Kidney (tissue), 14 donors: ENCODE measurements around the gene RUNX1. TPM values are rescaled to one million over a fixed set of nuclear protein-coding genes. Genes with fewer than 3 reads are reported as not detected.

Experiments
- DNase-seq, 5 donors: peaks; one replicate each; pipeline ENCODE4 v3.0.0-alpha.2; 2013 to 2020
- FAIRE-seq: peaks from 2 replicates; lab custom pipeline; 2012; peaks lifted over from hg19 to GRCh38; lab: Jason Lieb, UNC
- H3K27ac ChIP-seq, 2 donors: one replicate each; pipeline ENCODE4 v1.7.0; 2013; ENCODE audit warnings: low read depth in 2 of 2, low read length in 2 of 2, inconsistent platforms in 1 of 2
- H3K27me3 ChIP-seq: one replicate; pipeline ENCODE4 v1.7.1; 2013; ENCODE audit warnings: low read length, inconsistent platforms; ENCODE audit not compliant: control insufficient read depth, insufficient read depth
- H3K36me3 ChIP-seq, 3 donors: one replicate each; pipeline versions ENCODE4 v1.7.0 to v1.7.1; 2013; ENCODE audit warnings: low read length in 3 of 3, control low read depth in 1 of 3, inconsistent platforms in 1 of 3; ENCODE audit not compliant: insufficient read depth in 3 of 3, control insufficient read depth in 2 of 3
- H3K4me1 ChIP-seq, 3 donors: one replicate each; pipeline versions ENCODE4 v1.7.0 to v1.7.1; 2013; ENCODE audit warnings: low read length in 3 of 3, inconsistent platforms in 1 of 3, low read depth in 1 of 3; ENCODE audit not compliant: control insufficient read depth in 2 of 3, insufficient read depth in 2 of 3
- H3K4me3 ChIP-seq, 3 donors: one replicate each; pipeline versions ENCODE4 v1.7.0 to v1.8.1; 2013; ENCODE audit warnings: low read length in 3 of 3, control low read depth in 1 of 3, inconsistent platforms in 1 of 3
- H3K9ac ChIP-seq, 3 donors: one replicate each; pipeline versions ENCODE4 v1.7.0 to v1.7.1; 2013; ENCODE audit warnings: low read length in 3 of 3, control low read depth in 1 of 3, inconsistent platforms in 1 of 3
- H3K9me3 ChIP-seq, 3 donors: one replicate each; pipeline versions ENCODE4 v1.7.0 to v1.7.1; 2013; ENCODE audit warnings: low read length in 3 of 3, control low read depth in 1 of 3, inconsistent platforms in 1 of 3; ENCODE audit not compliant: control insufficient read depth in 2 of 3, insufficient read depth in 1 of 3
- intact Hi-C: fragments of 100-400 bp; cut with DNase I; formaldehyde crosslinking; loops from one replicate; pipeline ENCODE4 v1.11.1; 2022
- polyA plus RNA-seq: library from polyadenylated mRNA; stranded (reverse); fragments of 350-450 nt; fragmentation: Illumina TruSeq; extraction: RNeasy Lipid Tissue Mini Kit (QIAGEN cat#74804); gene quantifications from one replicate; pipeline ENCODE4 v1.2.3, GENCODE V29; 2014; ENCODE audit warnings: low read depth, low replicate concordance; ENCODE audit not compliant: insufficient read depth
- total RNA-seq: library from RNA; stranded (reverse); fragmentation: NEBNext Ultra II Directional; extraction: Animal tissue kit (Norgen Biotek cat#: 25700); gene quantifications from one replicate; pipeline ENCODE4 v1.2.1, GENCODE V29; 2021
- TF ChIP-seq, protein P1 (sequence below): IDR thresholded peaks from 3 replicates; pipeline ENCODE4 v1.5.1; 2012; ENCODE audit warnings: mild to moderate bottlenecking, moderate library complexity, borderline replicate concordance; ENCODE audit not compliant: insufficient read depth; ENCODE audit errors: extremely low read depth
- donor health status: control.
- donor health status: control.
- donor health status: control.
- donor health status: control.
- donor health status: control.
- donor health status: DM: yes; HTN: yes; CAD: no.
- donor health status: Normal renal cell carcinoma (clear cell type).

RUNX1 gene
- total and polyA plus RNA-seq, 2 donors from 2014 or later: 1.3 to 58.0 TPM

DNA sequence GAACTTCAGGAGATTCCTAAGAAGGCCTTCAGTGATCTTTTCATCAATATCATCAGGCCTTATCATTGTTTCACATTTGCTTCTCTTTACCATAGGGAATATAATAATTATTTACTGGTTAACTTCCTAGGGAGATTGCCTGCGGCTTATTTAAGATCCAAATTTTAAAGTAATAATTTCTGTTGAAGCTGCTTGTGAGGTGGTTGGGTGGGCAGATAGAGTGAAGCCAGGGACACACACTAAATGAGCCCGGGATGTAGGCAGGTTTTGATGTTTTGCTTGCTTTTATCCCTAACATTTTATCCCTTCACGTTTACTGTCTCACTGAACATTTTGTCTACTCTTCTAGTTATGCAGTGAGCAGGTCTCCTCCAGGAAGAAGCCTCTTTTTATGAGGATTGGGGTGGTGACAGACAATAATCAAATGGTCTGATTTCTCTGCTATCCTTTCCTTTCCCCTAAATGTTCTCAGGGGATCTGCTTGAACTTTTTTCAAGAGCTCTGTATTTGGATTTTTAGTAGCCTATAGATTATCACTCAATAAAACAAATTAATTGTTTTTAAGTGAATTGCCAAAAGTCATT lies 164.7 kb downstream of the RUNX1 start:
- Histone ChIP-seq H3K9ac (no peak overlapping the region), H3K27me3 (peaks cover 38% of the 10 kb centered on the region), H3K4me1 (peaks cover 2 to 8% (median 6%) of the 10 kb centered on the region in 3 donors), H3K27ac (no peak overlapping the region), H3K4me3 (no peak overlapping the region), H3K9me3 (no peaks in the 10 kb centered on the region), H3K36me3 (no peaks in the 10 kb centered on the region)
- no peak for DNase-seq
- FAIRE-seq: no peak
- intact Hi-C loops: no loop called here
- TF ChIP-seq, protein P1, sequence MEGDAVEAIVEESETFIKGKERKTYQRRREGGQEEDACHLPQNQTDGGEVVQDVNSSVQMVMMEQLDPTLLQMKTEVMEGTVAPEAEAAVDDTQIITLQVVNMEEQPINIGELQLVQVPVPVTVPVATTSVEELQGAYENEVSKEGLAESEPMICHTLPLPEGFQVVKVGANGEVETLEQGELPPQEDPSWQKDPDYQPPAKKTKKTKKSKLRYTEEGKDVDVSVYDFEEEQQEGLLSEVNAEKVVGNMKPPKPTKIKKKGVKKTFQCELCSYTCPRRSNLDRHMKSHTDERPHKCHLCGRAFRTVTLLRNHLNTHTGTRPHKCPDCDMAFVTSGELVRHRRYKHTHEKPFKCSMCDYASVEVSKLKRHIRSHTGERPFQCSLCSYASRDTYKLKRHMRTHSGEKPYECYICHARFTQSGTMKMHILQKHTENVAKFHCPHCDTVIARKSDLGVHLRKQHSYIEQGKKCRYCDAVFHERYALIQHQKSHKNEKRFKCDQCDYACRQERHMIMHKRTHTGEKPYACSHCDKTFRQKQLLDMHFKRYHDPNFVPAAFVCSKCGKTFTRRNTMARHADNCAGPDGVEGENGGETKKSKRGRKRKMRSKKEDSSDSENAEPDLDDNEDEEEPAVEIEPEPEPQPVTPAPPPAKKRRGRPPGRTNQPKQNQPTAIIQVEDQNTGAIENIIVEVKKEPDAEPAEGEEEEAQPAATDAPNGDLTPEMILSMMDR: no peak

DNA sequence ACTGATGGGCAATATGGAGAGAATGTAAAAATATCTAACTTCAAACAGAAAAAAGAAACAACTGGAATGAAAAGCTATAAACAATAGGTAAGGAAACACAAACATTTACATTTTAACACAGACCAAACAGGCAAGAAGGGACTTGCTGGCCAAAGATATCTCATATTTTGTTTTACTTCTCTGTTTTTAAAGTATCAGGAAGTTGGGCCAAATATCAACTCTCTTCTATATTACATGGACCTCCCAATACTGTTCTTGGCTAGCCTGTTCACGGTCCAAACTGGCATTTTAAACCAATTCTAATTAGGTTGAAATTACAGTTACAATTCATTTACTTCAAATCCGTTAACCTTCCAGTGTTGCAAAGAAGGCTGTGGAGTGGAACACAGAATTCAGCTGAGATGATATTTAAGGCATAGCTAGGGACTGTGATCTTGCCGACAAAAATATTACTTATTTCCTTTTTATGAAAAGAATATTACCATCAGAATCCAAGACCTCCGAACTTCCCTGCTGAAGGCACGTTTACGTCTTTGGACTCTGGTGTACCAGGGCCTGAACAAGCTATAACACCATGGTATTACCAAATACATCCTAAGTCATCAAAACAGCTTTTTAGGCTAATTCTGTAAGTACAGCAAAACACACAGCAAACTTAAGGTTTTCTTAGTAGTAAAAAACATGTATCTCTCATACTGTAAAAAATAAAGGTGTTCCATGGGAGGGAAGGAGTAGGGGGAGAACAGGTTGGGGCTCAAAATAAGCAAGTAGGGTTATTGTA lies 165.4 kb downstream of the RUNX1 start:
- Histone ChIP-seq H3K4me1 (peaks cover 2 to 8% (median 6%) of the 10 kb centered on the region in 3 donors), H3K27ac (no peak overlapping the region), H3K9me3 (no peaks in the 10 kb centered on the region), H3K27me3 (peaks cover 38% of the 10 kb centered on the region), H3K9ac (no peak overlapping the region), H3K36me3 (no peaks in the 10 kb centered on the region), H3K4me3 (no peak overlapping the region)
- intact Hi-C loops: no loop called here
- FAIRE-seq (no peak), DNase-seq (no peak)
- TF ChIP-seq, protein P1: no peak

DNA sequence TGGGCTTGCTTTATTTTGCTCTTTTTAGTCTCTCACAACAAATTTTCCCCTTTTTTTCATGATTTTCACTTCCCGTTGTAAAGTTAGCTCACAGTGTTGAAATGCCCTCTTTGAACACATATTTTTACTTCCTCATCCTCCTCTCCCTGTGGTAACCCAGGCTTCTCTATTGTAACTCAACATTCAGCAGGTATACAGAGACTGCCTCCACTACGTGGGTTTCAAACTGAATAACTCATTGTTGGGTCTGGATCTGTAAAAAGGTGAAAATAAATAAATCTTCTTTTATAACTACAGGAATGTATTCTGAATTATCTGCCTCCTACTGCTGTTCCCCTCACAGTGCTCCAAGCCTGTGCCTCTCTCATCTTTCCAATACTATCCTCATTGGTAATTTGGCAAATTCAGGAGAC lies 166.4 kb downstream of the RUNX1 start:
- H3K9me3 ChIP-seq: no peaks in the 10 kb centered on the region
- intact Hi-C loops: no loop called here
- H3K27ac ChIP-seq: no peak overlapping the region

More for the DNA sequence above, 166.4 kb downstream of the RUNX1 start:
- no peak overlapping the region for H3K4me3 ChIP-seq
- no peaks in the 10 kb centered on the region for H3K36me3 ChIP-seq
- peaks cover under 1 to 8% (median under 1%) of the 10 kb centered on the region in 3 donors for H3K4me1 ChIP-seq
- FAIRE-seq (no peak), DNase-seq (no peak)
- peaks cover 37% of the 10 kb centered on the region for H3K27me3 ChIP-seq
- no peak overlapping the region for H3K9ac ChIP-seq
- TF ChIP-seq, protein P1: no peak
